Fibroblast of skin of right quadriceps (primary cell): ENCODE data around the gene TRMT10C.
"Not testable (repeated sequence)": the region's sequence is repeated elsewhere in the genome, so short reads cannot be mapped to it uniquely, and the experiment has no call there.

Experiments
- DNase-seq: peaks from one replicate; pipeline ENCODE4 v3.0.0-alpha.2; 2013

Gene TRMT10C

GRCh38 chr3:101549473-101549872 lies 12.2 kb upstream of the TRMT10C start:
- no peak for DNase-seq

GRCh38 chr3:101551359-101552081 lies 10.1 kb upstream of the TRMT10C start:
- DNase-seq, result not testable (repeated sequence)

GRCh38 chr3:101553381-101553780 lies 8.3 kb upstream of the TRMT10C start:
- not testable (repeated sequence) for DNase-seq

DNA sequence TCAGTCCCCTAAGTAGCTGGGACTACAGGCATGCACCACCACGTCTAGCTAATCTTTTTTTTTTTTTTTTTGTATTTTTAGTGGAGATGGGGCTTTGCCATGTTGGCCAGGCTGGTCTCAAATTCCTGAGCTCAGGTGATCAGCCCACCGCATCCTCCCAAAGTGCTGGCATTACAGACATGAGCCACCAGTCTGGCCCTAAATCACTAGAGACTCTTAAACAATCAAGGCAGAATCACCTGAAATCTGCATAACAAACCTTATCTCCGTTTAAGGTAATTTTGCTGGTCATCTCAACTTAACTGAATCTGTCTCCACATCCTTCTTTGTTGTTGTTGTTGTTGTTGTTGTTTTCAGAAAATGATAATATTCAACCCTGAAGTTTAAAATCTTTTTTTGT lies 5.6 kb upstream of the TRMT10C start:
- no peak for DNase-seq

DNA sequence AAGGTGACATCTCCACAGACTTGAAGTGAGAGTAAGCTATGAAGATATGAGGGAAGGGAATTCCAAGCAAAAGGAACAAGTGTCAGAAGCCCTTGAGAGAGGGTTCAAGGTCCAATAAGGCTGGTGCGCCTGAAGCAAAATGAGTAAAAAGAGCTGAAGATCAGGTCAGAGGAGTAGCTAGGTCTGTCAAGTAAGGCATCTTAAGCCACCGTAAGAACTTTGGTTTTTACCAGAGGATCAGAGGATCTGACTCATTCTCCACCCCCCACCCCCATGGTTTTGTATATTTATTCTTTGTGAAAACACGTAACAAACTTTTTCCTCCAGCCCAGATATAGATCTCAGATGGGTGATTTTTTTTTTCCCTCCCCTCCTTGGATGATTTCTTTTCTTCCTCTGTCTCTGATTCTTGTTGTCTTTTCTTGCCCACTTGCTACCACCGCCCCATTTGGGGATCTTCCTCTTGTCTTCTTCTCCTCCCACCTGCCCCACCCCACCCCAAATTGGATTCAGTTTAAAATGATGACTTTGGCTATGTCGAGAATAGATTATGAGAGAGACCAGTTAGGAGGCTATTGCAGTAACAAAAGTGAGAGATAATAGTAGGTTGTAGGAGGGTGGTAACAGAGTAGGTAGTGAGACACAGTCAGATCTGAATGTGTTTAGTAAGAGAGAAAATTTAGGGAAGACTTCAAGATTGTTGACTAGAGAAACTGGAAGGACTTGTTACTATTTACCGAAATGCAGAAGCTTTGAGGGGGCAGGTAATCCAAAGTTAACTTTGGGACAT lies 6.1 kb downstream of the TRMT10C start:
- peak; percentile 22 for DNase-seq

DNA sequence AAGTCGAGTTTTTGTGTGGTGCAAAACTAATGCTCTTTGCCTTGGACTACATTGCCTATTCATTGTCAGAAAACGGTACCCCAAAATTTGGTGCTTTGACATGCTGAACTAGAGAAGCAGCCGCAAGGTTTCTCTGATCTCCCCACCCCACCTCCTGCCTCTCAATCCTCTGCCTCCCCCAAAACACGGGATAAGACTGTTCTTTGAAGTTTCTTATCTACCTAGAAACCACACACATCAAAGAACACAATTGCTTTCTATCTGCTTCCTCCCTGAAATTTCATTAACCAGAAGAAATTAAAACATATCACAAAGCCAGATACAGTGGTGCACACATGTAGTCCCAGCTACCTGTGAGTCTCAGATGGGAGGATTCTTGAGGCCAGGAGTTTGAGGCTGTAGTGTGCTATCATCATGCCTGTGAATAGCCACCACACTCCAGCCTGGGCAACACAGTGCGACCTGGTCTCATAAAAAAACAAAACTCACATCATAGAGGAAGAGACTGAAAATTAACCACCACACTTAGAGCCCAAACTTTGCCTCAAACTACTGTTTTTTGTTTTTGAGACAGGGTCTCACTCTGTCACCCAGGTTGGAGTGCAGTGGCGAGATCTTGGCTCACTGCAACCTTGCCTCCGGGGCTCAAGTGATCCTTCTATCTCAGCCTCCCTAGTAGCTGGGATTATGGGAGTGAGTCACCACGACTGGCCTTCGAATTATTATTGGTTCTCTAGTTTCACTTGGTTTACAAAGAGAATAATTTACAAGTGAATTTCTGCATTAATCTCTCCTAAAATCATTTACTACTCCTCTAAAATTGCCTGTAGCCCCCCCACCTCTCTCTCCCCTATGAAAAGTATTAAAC lies 9.6 kb downstream of the TRMT10C start:
- DNase-seq, result no peak

DNA sequence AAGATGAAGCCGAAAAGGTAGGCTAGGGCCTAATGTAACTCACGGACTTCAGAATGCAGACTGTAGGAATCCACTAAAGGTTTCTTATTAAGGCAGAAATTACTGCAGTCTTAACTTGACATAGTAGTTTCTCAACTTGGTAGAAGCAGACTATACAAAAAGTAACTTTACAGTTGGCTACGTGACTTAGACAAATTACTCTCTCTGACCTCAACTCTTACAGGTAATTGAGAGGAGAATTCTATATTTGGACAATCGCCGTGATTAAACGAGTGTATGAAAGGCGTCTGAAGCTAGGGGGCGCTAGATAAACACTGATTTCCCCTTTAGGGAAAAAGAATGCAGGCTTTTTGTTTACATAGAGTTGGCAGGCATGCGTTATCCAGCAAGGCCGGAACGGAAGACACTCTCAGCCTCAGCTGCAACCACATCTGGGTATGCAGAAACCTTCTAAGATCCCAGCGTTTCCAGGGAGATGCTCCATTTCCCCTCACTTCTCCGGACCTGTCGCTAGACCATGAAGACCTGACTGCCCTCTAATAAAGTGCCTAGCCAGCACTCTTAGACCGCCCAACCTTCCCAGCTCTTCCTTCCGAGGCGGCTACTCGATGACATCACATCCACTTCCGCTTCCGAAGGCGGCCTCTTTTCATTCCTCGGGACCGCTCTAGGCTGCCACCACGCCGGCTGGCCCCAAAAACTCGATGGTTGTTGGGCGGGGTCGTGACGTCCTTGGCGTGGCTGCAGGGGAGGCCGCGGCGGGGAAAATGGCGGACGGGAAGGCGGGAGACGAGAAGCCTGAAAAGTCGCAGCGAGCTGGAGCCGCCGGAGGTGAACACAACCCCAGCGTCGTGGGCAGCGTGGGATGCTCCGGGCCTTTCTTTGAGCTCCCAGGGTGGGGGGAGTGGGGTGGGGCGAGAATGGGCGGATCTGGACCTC lies 12.1 kb downstream of the TRMT10C start, which contains the start of gene PCNP:
Gene PCNP, plus strand, starts transcription at position 732 of the 939 bp plus-strand sequence. Its CDS starts 36 bp downstream, at position 768.
- peak; percentile 99 for DNase-seq

DNA sequence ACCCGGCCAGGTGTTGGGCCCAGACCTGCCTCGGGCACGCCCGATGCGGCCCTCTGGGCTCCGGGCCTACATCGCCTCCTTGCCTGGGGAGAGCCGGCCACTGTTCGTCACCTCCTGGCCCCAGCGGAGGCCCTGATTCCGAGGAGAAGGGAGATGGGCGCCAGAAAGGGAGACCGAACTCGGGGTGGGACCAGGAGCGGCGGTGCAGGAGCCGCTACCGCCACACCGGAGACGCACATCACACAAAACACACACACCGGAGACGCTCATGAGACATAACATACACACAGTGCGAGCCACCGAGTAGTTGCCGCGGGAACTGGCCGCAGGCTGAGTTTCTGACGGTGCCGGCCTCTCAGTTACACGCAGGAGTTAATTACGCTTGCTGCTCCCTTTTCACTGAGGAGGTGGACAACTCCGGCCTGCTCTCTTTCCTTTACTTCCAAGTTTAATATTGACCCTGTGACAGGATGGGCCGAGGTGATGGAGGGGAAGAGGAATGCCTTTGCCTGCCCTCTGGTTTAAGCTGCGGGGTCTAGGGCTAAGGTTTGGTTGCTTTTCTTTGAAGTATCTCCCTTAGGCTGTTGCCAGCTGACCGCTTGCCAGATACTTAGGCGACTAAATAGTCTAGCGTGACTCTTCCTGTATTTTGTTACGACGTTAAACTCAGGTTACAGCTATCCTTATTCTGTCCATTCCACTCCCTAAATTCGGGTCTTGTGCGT lies 12.9 kb downstream of the TRMT10C start:
- DNase-seq, result peak; percentile 58

DNA sequence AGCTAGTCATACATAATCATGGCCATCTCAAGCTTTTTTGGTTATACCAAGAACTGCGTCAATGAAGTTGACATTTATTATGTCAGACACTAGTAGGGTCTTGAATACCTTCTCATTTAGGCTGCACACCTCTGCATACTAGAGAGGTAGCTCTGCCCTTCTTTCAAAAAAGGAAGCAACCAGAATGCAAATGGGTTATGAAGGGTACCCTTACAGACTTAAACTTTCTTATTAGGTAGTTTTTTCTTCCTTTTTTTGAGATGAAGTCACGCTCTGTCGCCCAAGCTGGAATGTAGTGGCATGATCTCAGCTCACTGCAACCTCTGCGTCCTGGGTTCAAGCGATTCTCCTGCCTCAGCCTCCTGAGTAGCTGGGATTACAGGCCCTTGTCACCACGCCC lies 15.6 kb downstream of the TRMT10C start:
- no peak for DNase-seq

DNA sequence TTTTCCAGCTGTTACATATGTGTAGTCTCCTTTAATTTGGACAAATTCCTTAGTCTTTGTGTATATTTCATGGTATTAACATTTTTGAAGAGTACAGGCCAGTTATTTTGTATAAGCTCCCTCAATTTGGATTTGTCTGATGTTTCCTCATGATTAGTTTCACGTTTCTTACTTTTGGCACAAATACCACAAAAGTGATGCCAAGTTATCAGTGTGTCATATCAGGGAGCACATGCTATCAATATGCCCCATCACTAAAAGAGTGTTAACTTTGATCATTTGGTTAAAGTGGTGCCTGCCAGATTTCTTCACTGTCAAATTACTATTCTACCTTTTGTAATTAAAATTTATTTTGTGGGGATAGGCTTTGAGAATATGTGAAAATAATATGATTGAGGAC lies 26.9 kb downstream of the TRMT10C start:
- DNase-seq, result no peak

GRCh38 chr3:101591071-101591470 lies 29.4 kb downstream of the TRMT10C start:
- DNase-seq, result no peak

DNA sequence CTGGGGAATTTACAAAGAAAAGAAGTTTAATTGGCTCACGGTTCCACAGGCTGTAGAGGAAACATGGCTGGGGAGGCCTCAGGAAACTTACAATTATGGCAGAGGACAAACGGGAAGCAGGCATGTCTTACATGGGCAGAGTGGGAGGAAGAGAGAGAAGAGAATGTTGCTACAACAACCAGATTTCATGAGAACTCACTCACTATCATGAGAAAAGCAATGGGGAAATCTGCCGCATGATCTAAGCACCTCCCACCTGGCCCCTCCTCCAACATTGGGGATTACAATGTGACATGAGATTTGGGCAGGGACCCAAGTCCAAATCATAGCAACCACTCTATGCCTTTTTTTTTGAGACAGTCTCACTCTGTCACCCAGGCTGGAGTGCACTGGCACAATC lies 41.1 kb downstream of the TRMT10C start:
- DNase-seq, result no peak

GRCh38 chr3:101603184-101603583 lies 41.5 kb downstream of the TRMT10C start:
- no peak for DNase-seq

DNA sequence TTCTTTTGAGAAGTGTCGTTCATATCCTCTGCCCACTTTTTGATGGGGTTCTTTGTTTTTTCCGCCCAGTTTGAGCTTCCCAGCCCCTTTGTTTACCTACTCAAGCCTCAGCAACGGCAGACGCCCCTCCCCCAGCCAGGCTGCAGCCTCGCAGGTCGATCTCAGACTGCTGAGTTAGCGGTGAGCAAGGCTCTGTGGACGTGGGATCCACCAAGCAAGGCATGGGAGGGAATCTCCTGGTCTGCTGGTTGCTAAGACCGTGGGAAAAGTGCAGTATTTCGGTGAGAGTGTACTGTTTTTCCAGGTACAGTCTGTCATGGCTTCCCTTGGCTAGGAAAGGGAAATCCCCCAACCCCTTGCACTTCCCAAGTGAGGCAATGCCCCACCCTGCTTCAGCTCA lies 43.7 kb downstream of the TRMT10C start:
- DNase-seq, result not testable (repeated sequence)

DNA sequence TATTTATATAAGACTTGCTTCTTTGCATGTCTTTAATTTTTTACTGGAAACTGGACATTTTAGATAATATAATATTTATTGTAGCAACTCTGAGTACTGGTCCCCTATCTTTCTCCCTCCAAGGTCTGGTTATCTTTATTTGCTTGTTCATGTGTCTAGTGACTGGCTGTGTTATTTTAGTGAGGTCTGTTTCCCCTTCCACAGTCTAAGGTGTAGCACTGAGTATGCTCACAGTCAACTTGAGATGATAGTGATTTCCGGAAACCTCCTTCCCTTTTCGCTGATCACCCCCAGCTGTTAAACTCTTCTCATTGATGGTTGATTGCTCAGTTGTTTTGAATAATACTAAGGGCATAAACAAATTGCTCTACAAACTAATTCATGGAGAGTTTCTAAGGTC lies 49.4 kb downstream of the TRMT10C start:
- no peak for DNase-seq

DNA sequence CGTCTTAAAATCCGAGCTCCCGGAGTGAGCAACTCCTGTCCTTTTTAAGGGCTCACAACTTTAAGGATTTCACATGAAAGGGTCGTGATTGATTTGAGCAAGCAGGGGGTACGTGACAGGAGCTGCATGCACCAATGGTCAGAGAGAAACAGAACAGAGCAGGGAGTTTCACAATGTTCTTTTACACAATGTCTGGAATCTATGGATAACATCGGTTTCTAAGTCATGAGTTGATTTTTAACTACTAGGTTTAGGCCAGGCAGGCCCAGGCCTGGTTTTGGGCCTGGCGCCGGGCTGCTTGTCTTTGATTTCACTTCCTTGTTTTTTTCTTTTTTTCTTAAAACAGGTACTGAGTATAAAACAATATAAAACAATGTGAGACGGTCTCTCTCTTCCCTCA lies 51.3 kb downstream of the TRMT10C start:
- not testable (repeated sequence) for DNase-seq

GRCh38 chr3:101615525-101615924 lies 53.9 kb downstream of the TRMT10C start:
- no peak for DNase-seq
